Lower lobe of right lung (tissue), 2 donors: ENCODE data around the gene COLEC12. TPM values are rescaled to one million over a fixed set of nuclear protein-coding genes. Genes with fewer than 3 reads are reported as not detected.
"Not testable (repeated sequence)": the region's sequence is repeated elsewhere in the genome, so short reads cannot be mapped to it uniquely, and the experiment has no call there.

Source experiments
- ATAC-seq, 2 donors: fragments of 200-7000 bp; cut with Tn5 transposase; one replicate each; pipeline ENCODE4 v1.9.1; 2020 to 2022; ENCODE audit warnings: mild to moderate bottlenecking in 2 of 2, moderate library complexity in 2 of 2
- DNase-seq: peaks from one replicate; pipeline ENCODE4 v3.0.0-alpha.2; 2020
- H3K27ac ChIP-seq: fragments of 200-600 bp; one replicate; pipeline ENCODE4 v1.8.0; 2022
- H3K27me3 ChIP-seq: fragments of 200-600 bp; one replicate; pipeline ENCODE4 v1.8.0; 2022; ENCODE audit warnings: low read depth
- H3K36me3 ChIP-seq: fragments of 200-600 bp; one replicate; pipeline ENCODE4 v1.8.0; 2022; ENCODE audit warnings: mild to moderate bottlenecking
- H3K4me1 ChIP-seq: fragments of 200-600 bp; one replicate; pipeline ENCODE4 v1.8.0; 2022
- H3K4me3 ChIP-seq: fragments of 200-600 bp; one replicate; pipeline ENCODE4 v1.8.0; 2022; ENCODE audit warnings: mild to moderate bottlenecking
- H3K9me3 ChIP-seq: fragments of 200-600 bp; one replicate; pipeline ENCODE4 v1.8.0; 2022
- intact Hi-C: fragments of 100-400 bp; cut with DNase I; formaldehyde crosslinking; loops from one replicate; pipeline ENCODE4 v1.11.0; 2022
- total RNA-seq: library from RNA; stranded (reverse); fragmentation: NEBNext Ultra II Directional; extraction: Animal tissue kit (Norgen Biotek cat#: 25700); gene quantifications from one replicate; pipeline ENCODE4 v1.2.1, GENCODE V29; 2021
- TF ChIP-seq, protein P1 (sequence below): fragments of 200-600 bp; IDR thresholded peaks from one replicate; pipeline ENCODE4 v1.8.0; 2022; ENCODE audit warnings: antibody characterized with exemption, mild to moderate bottlenecking
- donor health status: DM: no; HTN: yes; CAD: no; lungs with severe emphysema.

Gene COLEC12
- total RNA-seq, 1 donor from 2014 or later = 79.2 TPM

DNA sequence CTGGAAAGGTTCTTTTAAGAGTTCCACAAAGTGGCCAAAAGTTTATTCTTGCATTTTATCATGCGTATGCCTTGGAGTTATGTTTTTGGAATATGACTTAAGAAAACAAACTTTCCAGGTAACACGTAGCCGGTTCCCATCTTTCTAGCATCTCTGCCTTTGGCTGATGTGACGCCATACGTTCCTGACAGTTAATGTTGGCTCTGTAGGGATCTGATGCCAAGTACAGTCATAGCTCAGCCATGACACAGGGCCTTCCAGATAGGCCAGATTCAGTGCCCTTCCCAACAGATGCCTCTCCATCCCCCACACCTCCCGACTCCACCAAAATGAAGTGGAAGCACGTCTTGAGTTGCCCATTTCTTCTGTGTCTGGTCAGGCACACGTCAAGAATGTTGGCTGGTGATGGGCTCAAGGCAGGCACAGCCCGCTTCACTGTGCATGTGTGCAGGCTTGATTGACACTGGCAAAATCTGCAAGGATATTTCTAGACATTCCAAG, 181.7 kb downstream of the COLEC12 start:
- Histone ChIP-seq H3K27ac (no peak overlapping the region), H3K4me3 (no peak overlapping the region), H3K36me3 (no peaks in the 10 kb centered on the region), H3K9me3 (no peaks in the 10 kb centered on the region), H3K4me1 (peaks cover 17% of the 10 kb centered on the region), H3K27me3 (no peaks in the 10 kb centered on the region)
- intact Hi-C loops = no loop called here
- DNase-seq = no peak
- no peak for ATAC-seq
- TF ChIP-seq, protein P1, sequence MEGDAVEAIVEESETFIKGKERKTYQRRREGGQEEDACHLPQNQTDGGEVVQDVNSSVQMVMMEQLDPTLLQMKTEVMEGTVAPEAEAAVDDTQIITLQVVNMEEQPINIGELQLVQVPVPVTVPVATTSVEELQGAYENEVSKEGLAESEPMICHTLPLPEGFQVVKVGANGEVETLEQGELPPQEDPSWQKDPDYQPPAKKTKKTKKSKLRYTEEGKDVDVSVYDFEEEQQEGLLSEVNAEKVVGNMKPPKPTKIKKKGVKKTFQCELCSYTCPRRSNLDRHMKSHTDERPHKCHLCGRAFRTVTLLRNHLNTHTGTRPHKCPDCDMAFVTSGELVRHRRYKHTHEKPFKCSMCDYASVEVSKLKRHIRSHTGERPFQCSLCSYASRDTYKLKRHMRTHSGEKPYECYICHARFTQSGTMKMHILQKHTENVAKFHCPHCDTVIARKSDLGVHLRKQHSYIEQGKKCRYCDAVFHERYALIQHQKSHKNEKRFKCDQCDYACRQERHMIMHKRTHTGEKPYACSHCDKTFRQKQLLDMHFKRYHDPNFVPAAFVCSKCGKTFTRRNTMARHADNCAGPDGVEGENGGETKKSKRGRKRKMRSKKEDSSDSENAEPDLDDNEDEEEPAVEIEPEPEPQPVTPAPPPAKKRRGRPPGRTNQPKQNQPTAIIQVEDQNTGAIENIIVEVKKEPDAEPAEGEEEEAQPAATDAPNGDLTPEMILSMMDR = no peak

DNA sequence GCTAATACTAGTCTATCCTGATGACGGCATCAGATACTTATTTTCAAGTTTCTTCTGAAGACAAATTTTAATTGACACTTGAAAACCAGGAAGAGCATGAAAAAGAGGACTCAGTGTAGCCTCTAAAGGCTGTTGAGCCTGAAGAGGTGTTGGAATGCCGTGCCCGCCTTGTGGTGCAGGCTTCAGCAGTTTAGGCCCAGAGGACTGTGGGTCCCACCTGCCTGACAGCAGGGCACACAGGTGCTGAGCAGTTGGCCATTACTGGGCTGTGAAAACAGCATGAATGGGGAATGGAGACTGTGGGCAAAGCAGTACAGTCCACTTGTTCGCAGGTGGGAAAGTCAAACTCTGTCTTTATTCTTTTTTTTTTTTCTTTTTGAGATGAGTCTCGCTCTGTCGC, 182.9 kb downstream of the COLEC12 start:
- no peak for DNase-seq
- Histone ChIP-seq H3K9me3 (no peaks in the 10 kb centered on the region), H3K36me3 (no peaks in the 10 kb centered on the region), H3K27me3 (no peaks in the 10 kb centered on the region), H3K4me3 (no peak overlapping the region), H3K4me1 (peaks cover 9% of the 10 kb centered on the region), H3K27ac (no peak overlapping the region)
- peak; percentile 28 to 54 for ATAC-seq
- TF ChIP-seq, protein P1 = no peak
- intact Hi-C loops = no loop called here

- Histone ChIP-seq H3K4me1 (no peaks in the 10 kb centered on the region), H3K27ac (no peak overlapping the region), H3K27me3 (no peaks in the 10 kb centered on the region), H3K4me3 (no peak overlapping the region), H3K36me3 (no peaks in the 10 kb centered on the region), H3K9me3 (no peaks in the 10 kb centered on the region)
- TF ChIP-seq, protein P1 = no peak
- ATAC-seq (no peak), DNase-seq (no peak)
- intact Hi-C loops = no loop called here
These were observed 184.1 kb downstream of the COLEC12 start for GRCh38 chr18:316393-316792.

DNA sequence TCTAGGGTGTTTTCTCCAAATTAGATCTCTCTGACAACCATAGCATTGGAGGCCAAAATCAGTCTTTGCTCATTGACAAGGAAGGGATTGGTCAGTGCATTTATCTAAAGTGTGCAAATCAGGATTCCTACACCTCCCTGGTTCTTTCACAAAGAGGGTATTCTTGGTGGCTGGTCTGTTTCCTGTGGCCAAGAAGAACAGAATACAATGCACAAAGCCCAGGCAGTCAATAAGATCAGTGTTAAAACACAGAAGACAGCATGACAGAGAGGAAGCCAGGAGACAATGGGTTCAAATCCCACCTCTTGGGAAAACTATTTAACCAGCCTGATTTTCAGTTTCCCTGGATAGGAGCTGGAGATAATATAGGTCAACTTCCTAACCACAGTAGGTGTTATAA, 186.6 kb downstream of the COLEC12 start:
- Histone ChIP-seq H3K27me3 (no peaks in the 10 kb centered on the region), H3K27ac (no peak overlapping the region), H3K9me3 (no peaks in the 10 kb centered on the region), H3K4me3 (no peak overlapping the region), H3K36me3 (no peaks in the 10 kb centered on the region), H3K4me1 (no peaks in the 10 kb centered on the region)
- no peak for ATAC-seq
- DNase-seq = no peak
- intact Hi-C loops = no loop called here
- TF ChIP-seq, protein P1 = no peak

- intact Hi-C loops = no loop called here
- no peak for DNase-seq
- no peaks in the 10 kb centered on the region for H3K9me3 ChIP-seq
- no peak for ATAC-seq
- no peak overlapping the region for H3K4me3 ChIP-seq
- H3K27ac ChIP-seq = no peak overlapping the region
- no peaks in the 10 kb centered on the region for H3K36me3 ChIP-seq
- TF ChIP-seq, protein P1 = no peak
- no peaks in the 10 kb centered on the region for H3K27me3 ChIP-seq
- no peaks in the 10 kb centered on the region for H3K4me1 ChIP-seq
These were observed 188.1 kb downstream of the COLEC12 start for GRCh38 chr18:312415-312814.

- H3K36me3 ChIP-seq = no peaks in the 10 kb centered on the region
- no peak overlapping the region for H3K27ac ChIP-seq
- intact Hi-C loops = no loop called here
- TF ChIP-seq, protein P1 = no peak
- no peaks in the 10 kb centered on the region for H3K27me3 ChIP-seq
- ATAC-seq (no peak), DNase-seq (no peak)
- no peaks in the 10 kb centered on the region for H3K4me1 ChIP-seq
- H3K9me3 ChIP-seq = no peaks in the 10 kb centered on the region
- no peak overlapping the region for H3K4me3 ChIP-seq
These were observed 190.5 kb downstream of the COLEC12 start for GRCh38 chr18:310042-310441.

DNA sequence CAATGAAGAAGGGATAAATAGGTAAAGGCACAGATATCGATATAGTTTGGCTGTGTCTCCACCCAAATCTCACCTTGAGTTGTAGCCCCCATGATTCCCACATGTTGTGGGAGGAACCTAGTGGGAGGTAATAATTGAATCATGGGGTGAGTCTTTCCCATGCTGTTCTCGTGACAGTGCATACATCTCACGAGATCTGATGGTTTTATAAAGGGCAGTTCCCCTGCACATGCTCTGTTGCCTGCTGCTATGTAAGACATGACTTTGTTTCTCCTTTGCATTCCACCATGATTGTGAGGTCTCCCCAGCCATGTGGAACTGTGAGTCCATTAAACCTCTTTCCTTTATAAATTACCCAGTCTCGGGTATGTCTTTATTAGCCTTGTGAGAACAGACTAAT, 192.4 kb downstream of the COLEC12 start:
- H3K9me3 ChIP-seq, intact Hi-C loops, DNase-seq, H3K36me3 ChIP-seq, H3K4me3 ChIP-seq, ATAC-seq, H3K27me3 ChIP-seq, H3K27ac ChIP-seq, H3K4me1 ChIP-seq: not testable (repeated sequence)
